Measurements from ENCODE around the gene GP2.

The GP2 gene

GRCh38 chr16:20363191-20363590 is 35.9 kb upstream of the GP2 start:
- Histone ChIP-seq H3K27me3 (ENCODE audit: insufficient read depth, low read length, poor library complexity) (no peaks in the 10 kb centered on the region), H3K27ac (ENCODE audit: low read length) (no peak overlapping the region), H4K20me1 (ENCODE audit: insufficient read depth, low read length) (no peaks in the 10 kb centered on the region), H3K79me2 (ENCODE audit: insufficient read depth, low read length) (no peaks in the 10 kb centered on the region), H3K4me3 (ENCODE audit: low read depth in 1 of 2, low read length in 2 of 2) (no peak overlapping the region), H3K9me3 (ENCODE audit: insufficient read depth, low read length, severe bottlenecking) (no peaks in the 10 kb centered on the region), H3K36me3 (ENCODE audit: insufficient read depth, low read length) (no peaks in the 10 kb centered on the region), H3K4me2 (ENCODE audit: insufficient read depth, low read length) (no peak overlapping the region), H3K4me1 (ENCODE audit: insufficient read depth, low read length) (no peaks in the 10 kb centered on the region), H3K9ac (ENCODE audit: low read depth, low read length) (no peak overlapping the region), H2AFZ (ENCODE audit: low read depth, low read length) (no peak overlapping the region)
- no peak for ATAC-seq (ENCODE audit: insufficient read depth, low read depth)
- no peak for DNase-seq
- no peak for TF ChIP-seq EZH2 (IDR thresholded peaks at IDR 0.05; ENCODE audit: borderline replicate concordance, low read depth, low read length, severe bottlenecking)
- TF ChIP-seq CTCF (IDR thresholded peaks at IDR 0.05; ENCODE audit: borderline replicate concordance, extremely low read depth, low read length, poor library complexity, severe bottlenecking), result no peak

GRCh38 chr16:20359997-20360396 is 32.7 kb upstream of the GP2 start:
- no peak overlapping the region for H3K4me2 ChIP-seq (ENCODE audit: insufficient read depth, low read length)
- H3K36me3 ChIP-seq (ENCODE audit: insufficient read depth, low read length), result no peaks in the 10 kb centered on the region
- DNase-seq (no peak), ATAC-seq (ENCODE audit: insufficient read depth, low read depth) (no peak)
- H3K79me2 ChIP-seq (ENCODE audit: insufficient read depth, low read length), result no peaks in the 10 kb centered on the region
- no peak overlapping the region for H3K9ac ChIP-seq (ENCODE audit: low read depth, low read length)
- no peak overlapping the region for H3K27ac ChIP-seq (ENCODE audit: low read length)
- H2AFZ ChIP-seq (ENCODE audit: low read depth, low read length), result no peak overlapping the region
- peaks cover 4% of the 10 kb centered on the region for H3K27me3 ChIP-seq (ENCODE audit: insufficient read depth, low read length, poor library complexity)
- H3K4me3 ChIP-seq (ENCODE audit: low read depth in 1 of 2, low read length in 2 of 2), result no peak overlapping the region
- H3K9me3 ChIP-seq (ENCODE audit: insufficient read depth, low read length, severe bottlenecking), result no peaks in the 10 kb centered on the region
- no peaks in the 10 kb centered on the region for H3K4me1 ChIP-seq (ENCODE audit: insufficient read depth, low read length)
- no peaks in the 10 kb centered on the region for H4K20me1 ChIP-seq (ENCODE audit: insufficient read depth, low read length)
- TF ChIP-seq CTCF (IDR thresholded peaks at IDR 0.05; ENCODE audit: borderline replicate concordance, extremely low read depth, low read length, poor library complexity, severe bottlenecking) (peak; percentile 26), EZH2 (IDR thresholded peaks at IDR 0.05; ENCODE audit: borderline replicate concordance, low read depth, low read length, severe bottlenecking) (no peak)

- no peaks in the 10 kb centered on the region for H3K36me3 ChIP-seq (ENCODE audit: insufficient read depth, low read length)
- H4K20me1 ChIP-seq (ENCODE audit: insufficient read depth, low read length), result no peaks in the 10 kb centered on the region
- TF ChIP-seq EZH2 (IDR thresholded peaks at IDR 0.05; ENCODE audit: borderline replicate concordance, low read depth, low read length, severe bottlenecking) (no peak), CTCF (IDR thresholded peaks at IDR 0.05; ENCODE audit: borderline replicate concordance, extremely low read depth, low read length, poor library complexity, severe bottlenecking) (no peak)
- no peaks in the 10 kb centered on the region for H3K4me1 ChIP-seq (ENCODE audit: insufficient read depth, low read length)
- H3K9me3 ChIP-seq (ENCODE audit: insufficient read depth, low read length, severe bottlenecking), result no peaks in the 10 kb centered on the region
- DNase-seq (no peak), ATAC-seq (ENCODE audit: insufficient read depth, low read depth) (no peak)
- no peak overlapping the region for H3K4me3 ChIP-seq (ENCODE audit: low read depth in 1 of 2, low read length in 2 of 2)
- no peak overlapping the region for H3K4me2 ChIP-seq (ENCODE audit: insufficient read depth, low read length)
- H3K27me3 ChIP-seq (ENCODE audit: insufficient read depth, low read length, poor library complexity), result peaks cover 4% of the 10 kb centered on the region
- no peaks in the 10 kb centered on the region for H3K79me2 ChIP-seq (ENCODE audit: insufficient read depth, low read length)
- H2AFZ ChIP-seq (ENCODE audit: low read depth, low read length), result no peak overlapping the region
- H3K27ac ChIP-seq (ENCODE audit: low read length), result no peak overlapping the region
- H3K9ac ChIP-seq (ENCODE audit: low read depth, low read length), result no peak overlapping the region
Observed at GRCh38 chr16:20355114-20355782, 27.9 kb upstream of the GP2 start.

Measured in DND-41 (cell line).